Testis (tissue), 3 donors: ENCODE results near the gene CEP57. TPM values are rescaled to one million over a fixed set of nuclear protein-coding genes. Genes with fewer than 3 reads are reported as not detected.

Experiments
- DNase-seq: peaks from one replicate; pipeline ENCODE4 v3.0.0-alpha.2; 2019
- H3K27ac ChIP-seq, 2 donors: fragments of 200-600 bp; sonication (generic); one replicate each; pipeline ENCODE4 v1.5.1; 2019
- H3K27me3 ChIP-seq: fragments of 200-600 bp; sonication (generic); one replicate; pipeline ENCODE4 v1.5.1; 2019
- H3K36me3 ChIP-seq: fragments of 200-600 bp; sonication (generic); one replicate; pipeline ENCODE4 v1.5.1; 2017; ENCODE audit warnings: low read depth; ENCODE audit errors: missing control alignments
- H3K4me1 ChIP-seq: fragments of 200-600 bp; sonication (generic); one replicate; pipeline ENCODE4 v1.5.1; 2019
- H3K4me3 ChIP-seq, 2 donors: fragments of 200-600 bp; sonication (generic); one replicate each; pipeline ENCODE4 v1.5.1; 2017 to 2019
- H3K9me3 ChIP-seq: fragments of 200-600 bp; sonication (generic); one replicate; pipeline ENCODE4 v1.5.1; 2017
- POLR2A ChIP-seq: fragments of 450-650 bp; IDR thresholded peaks from one replicate; pipeline ENCODE4 v1.6.1; 2017; ENCODE audit warnings: antibody characterized with exemption, mild to moderate bottlenecking, moderate library complexity
- WGBS, 2 donors: methylation state at CpG; one replicate each; pipeline ENCODE4 v1.1.5; 2018; 5-methylcytosine and 5-hydroxymethylcytosine counted together
- intact Hi-C: fragments of 100-400 bp; cut with DNase I; formaldehyde crosslinking; loops from one replicate; pipeline ENCODE4 v1.15.1; 2023; ENCODE audit warnings: low total_unique reads
- polyA plus RNA-seq: library from polyadenylated mRNA; stranded (reverse); fragments of 350-450 nt; fragmentation: Illumina TruSeq; extraction: RNeasy Lipid Tissue Mini Kit (QIAGEN cat#74804); gene quantifications from one replicate; pipeline ENCODE4 v1.2.3, GENCODE V29; 2014; ENCODE audit warnings: low read depth, low replicate concordance; ENCODE audit not compliant: insufficient read depth
- total RNA-seq, 2 donors: library from RNA; depleted of rRNA; stranded (reverse); fragments of >200 nt; gene quantifications; one replicate each; pipeline ENCODE4 v1.2.3, GENCODE V29; 2016
- TF ChIP-seq, protein P1 (sequence below), 3 experiments: fragments of 450-650 bp in 2 of 3; fragments of 200-600 bp in 1 of 3; sonication (generic) in 1 of 3; IDR thresholded peaks; one replicate each; pipeline ENCODE4 v1.5.1; 2016 to 2019; ENCODE audit warnings: antibody characterized with exemption in 3 of 3, mild to moderate bottlenecking in 2 of 3, moderate library complexity in 1 of 3

The CEP57 gene
- total and polyA plus RNA-seq, 3 donors from 2014 or later = 52.5 to 69.3 (median 56.8) TPM

DNA sequence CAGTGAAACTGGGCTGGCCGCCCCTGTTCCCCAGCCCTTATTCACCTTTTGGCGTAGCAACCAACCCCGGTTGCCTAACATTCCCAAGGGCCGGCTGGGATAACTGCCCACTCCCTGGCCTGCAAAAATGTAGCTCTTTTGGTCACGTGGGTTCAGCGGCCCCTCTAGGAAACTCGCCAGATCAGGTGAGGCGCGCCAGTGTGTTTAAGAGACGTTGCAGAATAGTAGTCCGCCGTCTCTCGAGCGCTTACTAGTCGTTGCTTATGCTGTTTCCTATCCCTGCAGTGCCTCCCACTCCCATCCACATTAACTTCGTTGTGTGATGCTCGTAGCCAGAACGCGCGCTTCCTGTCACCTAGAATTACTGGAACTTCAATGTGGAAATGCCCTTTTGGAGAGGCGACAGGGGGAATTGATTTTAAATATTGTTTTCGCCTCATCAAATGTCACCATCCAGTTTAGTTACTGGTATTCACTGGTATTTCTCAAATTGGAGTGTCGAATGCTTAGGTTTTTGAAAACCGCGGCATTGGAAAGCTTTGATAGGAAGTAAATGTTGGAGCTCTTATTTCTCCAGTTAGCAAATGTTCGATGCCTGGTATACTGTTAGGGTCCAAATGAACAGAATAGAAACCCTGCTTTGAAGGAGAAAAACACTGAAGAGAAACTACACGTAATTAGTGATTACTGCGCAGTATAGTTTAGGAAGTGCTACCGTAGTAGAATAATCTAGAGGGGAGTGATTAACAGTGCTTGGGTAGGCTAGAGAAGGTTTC lies 823 bp downstream of the CEP57 start:
- Histone ChIP-seq H3K27me3 (no peaks in the 10 kb centered on the region), H3K4me3 (peak overlapping the region; percentile 87), H3K9me3 (no peaks in the 10 kb centered on the region), H3K4me1 (peaks cover 13% of the 10 kb centered on the region), H3K36me3 (no peaks in the 10 kb centered on the region), H3K27ac (peak overlapping the region; percentile 99 to 100)
- intact Hi-C loops = no loop called here
- peak; percentile 83 for DNase-seq
- TF ChIP-seq POLR2A = no peak
- TF ChIP-seq, protein P1, sequence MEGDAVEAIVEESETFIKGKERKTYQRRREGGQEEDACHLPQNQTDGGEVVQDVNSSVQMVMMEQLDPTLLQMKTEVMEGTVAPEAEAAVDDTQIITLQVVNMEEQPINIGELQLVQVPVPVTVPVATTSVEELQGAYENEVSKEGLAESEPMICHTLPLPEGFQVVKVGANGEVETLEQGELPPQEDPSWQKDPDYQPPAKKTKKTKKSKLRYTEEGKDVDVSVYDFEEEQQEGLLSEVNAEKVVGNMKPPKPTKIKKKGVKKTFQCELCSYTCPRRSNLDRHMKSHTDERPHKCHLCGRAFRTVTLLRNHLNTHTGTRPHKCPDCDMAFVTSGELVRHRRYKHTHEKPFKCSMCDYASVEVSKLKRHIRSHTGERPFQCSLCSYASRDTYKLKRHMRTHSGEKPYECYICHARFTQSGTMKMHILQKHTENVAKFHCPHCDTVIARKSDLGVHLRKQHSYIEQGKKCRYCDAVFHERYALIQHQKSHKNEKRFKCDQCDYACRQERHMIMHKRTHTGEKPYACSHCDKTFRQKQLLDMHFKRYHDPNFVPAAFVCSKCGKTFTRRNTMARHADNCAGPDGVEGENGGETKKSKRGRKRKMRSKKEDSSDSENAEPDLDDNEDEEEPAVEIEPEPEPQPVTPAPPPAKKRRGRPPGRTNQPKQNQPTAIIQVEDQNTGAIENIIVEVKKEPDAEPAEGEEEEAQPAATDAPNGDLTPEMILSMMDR (IDR thresholded peaks at IDR 0.05) = no peak
- WGBS, 2 donors = 3% methylated on average over 28 to 29 of the region's 29 CpGs

DNA sequence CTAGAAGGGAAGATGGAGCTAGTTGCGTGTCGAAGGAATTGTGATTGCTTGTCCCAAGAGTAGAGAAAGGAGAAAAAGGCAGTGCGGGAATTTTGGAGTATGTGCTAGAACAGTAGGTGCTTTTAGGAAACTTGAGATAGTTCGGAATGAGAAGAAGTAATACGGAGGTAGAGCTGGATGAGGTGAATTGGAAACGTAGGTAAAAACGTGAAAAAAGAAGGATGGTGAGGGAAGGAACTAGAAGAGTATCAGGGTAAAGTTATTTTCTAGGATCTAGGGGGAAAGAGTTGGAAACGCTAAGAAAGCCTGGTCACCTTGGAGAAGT lies 1.4 kb downstream of the CEP57 start:
- TF ChIP-seq POLR2A = no peak
- TF ChIP-seq, protein P1 (IDR thresholded peaks at IDR 0.05) = no peak
- no peaks in the 10 kb centered on the region for H3K36me3 ChIP-seq
- no peaks in the 10 kb centered on the region for H3K27me3 ChIP-seq
- peak overlapping the region in 1 of 2 donors; percentile 99 for H3K27ac ChIP-seq
- intact Hi-C loops = no loop called here
- 40 to 43% methylated on average over 8 of the region's 8 CpGs for WGBS, 2 donors
- H3K4me3 ChIP-seq = peak overlapping the region in 1 of 2 donors; percentile 87
- no peak for DNase-seq
- peaks cover 13% of the 10 kb centered on the region for H3K4me1 ChIP-seq
- no peaks in the 10 kb centered on the region for H3K9me3 ChIP-seq

DNA sequence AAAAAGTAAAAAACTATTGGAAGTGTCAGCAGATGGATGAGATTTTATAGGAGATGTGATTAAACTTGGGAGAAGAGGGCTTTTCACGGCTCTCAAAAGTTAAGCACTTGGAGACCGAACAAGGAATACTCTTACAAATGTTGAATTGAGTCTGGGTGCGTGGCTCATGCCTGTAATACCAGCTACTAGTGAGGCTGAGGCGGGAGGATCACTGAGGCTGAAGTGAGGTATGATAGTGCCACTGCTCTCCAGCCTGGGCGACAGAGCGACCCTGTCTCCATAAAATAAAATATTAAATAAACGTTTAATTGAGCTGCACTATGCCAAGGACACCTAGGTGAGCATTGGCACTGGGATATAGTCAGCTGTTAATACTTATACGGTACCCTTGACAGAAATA lies 1.9 kb downstream of the CEP57 start:
- no peak overlapping the region for H3K4me3 ChIP-seq
- no peak overlapping the region for H3K27ac ChIP-seq
- H3K36me3 ChIP-seq = no peaks in the 10 kb centered on the region
- no peaks in the 10 kb centered on the region for H3K9me3 ChIP-seq
- peaks cover 13% of the 10 kb centered on the region for H3K4me1 ChIP-seq
- WGBS, 2 donors = 66 to 70% methylated on average over 8 of the region's 8 CpGs
- no peak for DNase-seq
- TF ChIP-seq POLR2A = no peak
- TF ChIP-seq, protein P1 (IDR thresholded peaks at IDR 0.05) = no peak
- intact Hi-C loops = no loop called here
- H3K27me3 ChIP-seq = no peaks in the 10 kb centered on the region

DNA sequence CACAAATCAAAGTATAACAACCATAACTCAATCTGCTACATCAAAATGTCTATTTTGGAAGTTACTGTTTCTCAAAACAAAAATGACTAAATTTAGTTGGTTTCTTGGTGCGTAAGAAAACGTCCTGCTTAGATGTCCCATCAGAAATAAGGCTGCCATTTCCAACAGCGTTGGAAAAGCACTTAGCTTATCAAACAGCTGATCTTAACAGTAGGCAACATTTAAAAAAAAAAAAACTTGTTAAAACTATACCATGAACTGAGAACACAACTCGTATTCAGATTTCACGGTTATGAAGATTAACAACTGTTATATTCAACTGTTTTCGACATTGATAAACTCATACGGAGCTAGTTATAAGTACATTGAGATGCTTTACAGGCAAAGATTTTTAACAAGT lies 2.4 kb downstream of the CEP57 start:
- DNase-seq = no peak
- H3K36me3 ChIP-seq = no peaks in the 10 kb centered on the region
- no peak for TF ChIP-seq POLR2A
- TF ChIP-seq, protein P1 (IDR thresholded peaks at IDR 0.05) = no peak
- peaks cover 13% of the 10 kb centered on the region for H3K4me1 ChIP-seq
- H3K9me3 ChIP-seq = no peaks in the 10 kb centered on the region
- no peak overlapping the region for H3K4me3 ChIP-seq
- intact Hi-C loops = no loop called here
- H3K27me3 ChIP-seq = no peaks in the 10 kb centered on the region
- H3K27ac ChIP-seq = no peak overlapping the region
- WGBS, 2 donors = 57 to 74% methylated on average over 7 of the region's 7 CpGs

DNA sequence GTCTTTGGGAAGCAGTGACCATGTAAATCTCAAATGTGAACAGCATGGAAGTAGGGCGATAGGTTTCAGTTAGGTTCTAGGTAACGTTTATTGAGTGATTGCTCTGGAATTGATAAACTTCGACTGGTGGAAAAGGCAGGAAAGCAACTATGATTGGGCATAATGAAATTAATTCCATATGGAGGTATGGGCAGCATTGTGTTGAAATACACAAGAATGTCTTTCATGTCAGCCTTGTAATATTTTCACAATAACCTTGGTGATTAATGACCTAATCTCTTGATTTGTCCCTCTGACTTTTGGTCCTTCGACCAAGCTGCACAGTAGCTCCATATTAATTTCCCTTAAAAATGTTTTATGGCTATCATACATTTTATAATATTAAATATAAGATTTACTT lies 2.8 kb downstream of the CEP57 start:
- Histone ChIP-seq H3K4me1 (peaks cover 13% of the 10 kb centered on the region), H3K27me3 (no peaks in the 10 kb centered on the region), H3K27ac (no peak overlapping the region), H3K4me3 (no peak overlapping the region), H3K36me3 (no peaks in the 10 kb centered on the region), H3K9me3 (no peaks in the 10 kb centered on the region)
- intact Hi-C loops = no loop called here
- TF ChIP-seq, protein P1 (IDR thresholded peaks at IDR 0.05) = no peak
- DNase-seq = no peak
- WGBS, 2 donors = 63 to 86% methylated on average over 4 of the region's 4 CpGs
